GM18526 (cell line): ENCODE results near the gene SYPL1.
A peak's percentile ranks its signal among the peaks of the same experiment; 100 is the strongest.

ENCODE experiments used
- POLR2A ChIP-seq: IDR thresholded peaks from 3 replicates; pipeline ENCODE4 v1.6.1; 2011; ENCODE audit not compliant: insufficient read length; ENCODE audit errors: extremely low read depth

The SYPL1 gene

DNA sequence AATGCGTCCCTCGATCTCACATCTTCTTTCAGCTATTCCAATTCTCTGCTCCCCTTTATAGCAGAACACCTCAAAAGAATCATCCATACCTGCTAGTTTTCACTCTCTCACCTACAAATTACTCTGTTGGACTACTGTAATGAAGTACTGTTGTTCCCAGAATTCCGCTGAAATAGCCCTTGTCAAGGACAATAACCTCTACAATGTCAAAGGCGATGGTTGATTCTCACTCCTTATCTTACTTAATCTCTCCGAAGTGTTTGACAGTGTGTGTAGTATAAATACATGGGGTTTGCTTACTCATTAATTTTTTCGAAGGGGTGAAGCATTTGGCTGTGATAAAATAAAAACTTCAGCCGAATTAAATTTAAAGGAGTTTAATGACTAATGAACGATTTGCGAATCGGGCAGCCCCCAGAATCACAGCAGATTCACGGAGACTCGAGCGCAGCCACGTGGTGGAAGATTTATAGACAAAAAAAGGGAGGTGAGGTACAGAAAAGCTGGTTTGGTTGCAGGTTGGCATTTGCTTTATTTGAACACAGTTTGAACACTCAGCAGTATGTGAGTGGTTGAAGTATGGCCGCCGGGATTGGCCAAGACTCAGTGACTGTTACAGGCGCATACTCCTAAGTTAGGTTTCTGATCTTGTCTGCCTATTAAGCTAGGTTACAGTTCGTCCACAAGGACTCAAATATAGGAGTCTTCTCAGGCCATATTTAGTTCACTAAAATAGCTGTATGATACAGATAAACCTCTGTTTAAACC, 29.8 kb downstream of the SYPL1 start:
- TF ChIP-seq POLR2A = no peak

DNA sequence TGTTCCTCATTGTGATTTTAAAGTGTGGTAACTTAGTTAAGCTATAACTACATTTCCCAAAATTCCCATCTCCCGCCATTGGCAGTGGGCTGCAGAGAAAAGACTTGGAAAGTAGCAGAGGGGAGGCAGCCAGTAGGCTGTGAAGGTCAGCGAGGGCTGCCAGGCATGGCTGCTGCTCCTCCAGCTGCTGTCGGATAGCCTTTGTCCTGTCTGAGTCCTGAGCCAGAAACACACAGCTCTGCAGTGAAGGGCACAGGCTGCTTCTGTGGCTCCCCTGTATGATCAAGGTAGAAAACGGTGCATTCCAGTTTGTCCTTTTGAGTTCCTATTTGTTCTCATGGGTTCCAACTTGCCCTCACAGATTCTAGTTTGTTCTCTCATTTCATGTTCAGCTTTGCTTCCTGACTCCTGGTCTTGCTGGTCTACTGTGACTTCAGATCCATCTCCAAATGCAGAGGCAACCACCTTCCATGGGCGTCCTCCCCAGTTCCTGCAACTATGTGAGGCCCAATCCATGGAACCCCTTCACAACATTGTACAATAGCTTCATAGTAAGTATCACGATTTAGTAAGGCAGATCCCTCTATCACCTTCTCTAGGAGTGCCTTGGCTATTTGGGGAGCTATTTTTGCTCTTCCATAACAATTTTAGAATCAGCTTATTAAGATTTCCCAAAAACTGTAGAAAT, 31.7 kb downstream of the SYPL1 start:
- no peak for TF ChIP-seq POLR2A

DNA sequence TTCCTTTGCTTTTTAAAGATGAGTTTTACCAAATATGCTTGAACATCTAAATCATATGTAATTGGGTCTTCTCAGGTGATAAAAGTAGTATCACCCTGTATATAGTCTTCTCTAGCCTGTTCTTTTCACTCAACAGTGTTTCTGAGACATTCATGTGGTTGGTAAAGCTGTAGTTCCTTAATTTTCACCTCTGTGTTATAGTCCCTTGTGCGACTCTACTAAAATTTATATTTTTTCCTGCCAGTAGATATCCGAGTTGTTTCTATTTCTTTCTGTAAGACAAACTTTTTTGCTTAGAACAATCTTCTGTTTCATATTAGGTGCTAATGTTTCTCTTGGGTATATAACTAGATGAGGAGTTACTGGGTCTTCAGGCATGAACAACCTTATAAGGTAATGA, 35.6 kb downstream of the SYPL1 start:
- no peak for TF ChIP-seq POLR2A

DNA sequence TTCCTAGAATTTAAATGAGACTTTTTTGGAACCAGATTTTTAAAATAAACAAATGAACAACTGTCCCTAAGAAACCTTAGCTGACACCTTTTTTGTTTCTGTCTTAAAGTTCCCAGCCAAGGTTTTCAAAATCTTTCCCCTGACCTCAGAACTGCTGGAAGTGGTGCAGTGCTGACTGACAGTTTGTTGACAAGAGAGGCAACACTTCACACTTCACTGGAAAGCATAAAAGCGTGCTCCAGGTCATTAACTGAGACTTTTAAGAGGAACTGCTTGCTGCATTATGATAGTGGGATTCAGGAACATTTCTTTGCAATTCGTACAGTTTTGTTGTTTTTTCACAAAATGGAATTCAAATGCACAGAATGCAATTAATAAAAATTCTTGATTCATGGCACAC, 36.2 kb downstream of the SYPL1 start:
- TF ChIP-seq POLR2A = no peak

DNA sequence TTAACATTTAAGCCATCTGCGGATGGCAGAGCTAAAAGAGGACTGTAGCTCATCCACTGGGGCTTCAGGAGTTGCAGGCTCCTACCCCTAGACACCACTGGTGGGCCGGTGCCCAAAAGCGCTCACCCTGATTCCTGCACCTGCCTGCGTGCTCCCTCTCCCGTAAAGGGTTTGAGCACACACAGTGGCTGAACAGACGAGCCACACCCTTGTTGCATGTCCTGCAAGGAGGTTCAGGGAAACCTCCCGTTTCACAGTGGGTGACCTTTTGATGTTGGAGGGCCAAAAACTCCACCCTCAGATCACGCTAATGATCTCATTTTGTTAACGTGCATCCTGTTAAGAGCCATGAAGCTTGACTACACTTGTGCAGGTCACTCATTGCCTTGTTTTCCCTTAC, 37.9 kb downstream of the SYPL1 start:
- no peak for TF ChIP-seq POLR2A

DNA sequence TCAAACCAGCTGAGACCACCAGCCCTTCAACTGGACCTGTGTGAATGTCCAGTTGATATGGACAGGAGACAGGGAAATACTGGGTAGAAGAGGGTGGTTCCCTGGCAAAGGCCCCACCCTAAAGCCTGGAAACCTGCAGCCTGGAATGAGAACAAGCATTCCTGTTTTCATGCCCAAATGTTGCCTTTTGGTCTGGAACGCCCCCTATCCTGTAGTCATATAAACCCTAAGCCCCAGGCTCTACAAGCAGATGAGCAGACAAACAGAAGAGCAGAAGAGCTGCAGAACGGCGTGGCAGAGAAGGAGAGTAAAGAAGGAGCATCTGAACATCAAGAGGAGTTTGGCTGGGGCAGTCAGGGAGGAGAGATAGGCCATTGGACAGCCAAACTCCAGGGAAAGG, 38.4 kb downstream of the SYPL1 start:
- no peak for TF ChIP-seq POLR2A

DNA sequence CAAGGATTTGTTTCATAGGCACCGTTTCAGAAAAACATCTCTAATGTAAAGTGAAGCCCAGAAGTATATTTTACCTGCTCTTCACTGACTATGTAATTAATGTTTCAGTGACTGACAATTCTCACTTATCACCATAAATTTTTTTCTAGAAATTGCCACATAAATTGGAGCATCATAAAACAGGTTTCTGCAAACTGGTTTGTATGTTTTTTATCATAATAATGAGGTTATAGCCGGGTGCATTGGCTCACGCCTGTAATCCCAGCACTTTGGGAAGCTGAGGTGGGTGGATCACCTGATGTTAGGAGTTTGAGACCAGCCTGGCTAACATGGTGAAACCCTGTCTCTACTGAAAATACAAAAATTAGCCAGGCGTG, 39.4 kb downstream of the SYPL1 start:
- TF ChIP-seq POLR2A = no peak

DNA sequence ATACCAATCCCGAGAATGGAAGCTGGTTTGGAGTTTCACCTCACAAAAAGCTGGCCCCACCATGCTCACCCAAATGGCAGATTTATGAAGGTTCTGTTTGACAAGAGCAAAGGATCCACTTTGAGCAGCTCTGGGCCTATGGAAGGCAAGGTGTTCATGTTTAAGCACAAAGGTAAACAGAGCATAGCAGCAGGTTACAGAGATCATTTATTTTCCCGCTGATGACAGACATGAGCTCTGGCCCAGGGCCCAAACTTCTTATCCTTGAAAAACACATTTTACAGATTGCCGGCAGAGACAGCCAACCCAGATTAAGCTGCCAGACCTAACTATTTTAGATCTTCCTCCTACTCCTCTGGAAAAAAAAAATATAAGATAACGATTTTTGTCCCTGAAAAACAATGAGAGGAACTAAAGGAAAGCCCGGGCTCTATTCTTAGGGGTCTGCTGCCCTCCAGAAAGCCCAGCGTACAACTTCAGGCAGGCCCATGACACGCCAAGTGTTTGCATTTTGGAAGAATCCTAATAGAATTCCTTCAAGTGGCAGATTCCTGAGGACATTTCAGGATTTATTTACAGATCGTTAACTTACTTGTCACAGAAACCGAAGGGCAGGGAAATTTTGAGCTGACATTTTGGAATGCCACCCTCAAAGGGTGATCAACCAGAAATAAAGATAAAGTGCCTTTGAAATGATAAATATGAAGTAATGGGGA, 40.0 kb downstream of the SYPL1 start:
- TF ChIP-seq POLR2A = no peak

DNA sequence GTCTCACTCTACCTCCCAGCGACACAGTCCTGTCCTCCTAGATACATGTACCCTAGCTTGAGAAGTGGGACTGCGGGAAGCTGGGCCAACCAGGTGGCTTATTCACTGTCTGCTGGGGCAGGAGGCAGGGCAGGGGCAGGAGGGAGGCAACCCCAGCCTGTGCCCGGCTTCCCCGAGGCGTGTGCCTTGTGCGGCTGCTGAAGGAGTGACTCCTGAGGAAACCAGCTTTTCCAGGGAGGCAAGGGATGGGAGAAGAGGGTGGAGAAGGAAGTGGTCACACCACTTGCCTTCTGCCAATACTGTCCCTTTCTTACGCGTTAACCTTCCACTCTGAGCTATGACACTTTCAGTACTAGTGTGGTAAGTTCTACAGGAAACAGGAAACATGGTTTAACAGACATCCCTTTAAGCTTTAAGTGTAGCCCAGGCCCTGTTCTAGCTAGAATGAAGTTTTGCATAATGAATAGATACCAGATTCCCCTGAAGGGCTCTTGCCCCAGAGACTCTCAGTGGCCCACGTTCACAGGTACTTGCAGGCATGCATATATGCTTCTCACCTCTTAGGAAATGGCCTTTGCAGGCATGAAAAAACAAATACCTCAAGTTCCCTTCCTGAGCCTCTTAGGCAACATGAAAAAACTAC, 40.6 kb downstream of the SYPL1 start:
- TF ChIP-seq POLR2A = peak; percentile 43

DNA sequence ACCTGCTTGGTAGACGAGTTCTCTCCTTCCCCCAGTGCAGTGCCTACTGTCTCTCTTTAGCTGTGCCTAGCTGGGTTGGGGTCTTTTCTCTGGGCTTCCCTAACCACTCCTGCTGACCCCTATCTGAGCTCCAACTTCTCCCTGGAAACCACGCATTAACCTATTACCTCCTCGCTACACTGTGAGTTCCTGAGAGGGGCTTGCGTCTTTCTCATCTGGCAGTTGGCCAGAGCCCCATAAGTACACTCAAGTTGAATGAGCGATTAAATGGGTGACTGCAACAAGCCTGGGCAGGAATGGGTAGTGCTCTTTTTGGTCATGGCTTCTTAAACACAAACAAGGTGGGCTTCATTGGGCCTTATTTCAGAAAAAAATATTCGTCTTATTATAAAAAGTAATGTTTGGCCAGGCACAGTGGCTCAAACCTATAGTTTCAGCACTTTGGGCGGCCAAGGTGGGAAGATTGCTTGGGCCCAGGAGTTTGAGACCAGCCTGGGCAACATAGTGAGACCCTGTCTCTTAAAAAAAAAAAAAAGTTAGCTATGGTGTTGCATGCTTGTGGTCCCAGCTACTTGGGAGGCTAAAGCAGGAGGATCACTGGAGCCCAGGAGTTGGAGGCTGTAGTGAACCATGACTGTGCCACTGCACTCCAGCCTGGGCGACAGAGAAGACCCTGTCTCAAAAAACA, 41.4 kb downstream of the SYPL1 start:
- TF ChIP-seq POLR2A = no peak

DNA sequence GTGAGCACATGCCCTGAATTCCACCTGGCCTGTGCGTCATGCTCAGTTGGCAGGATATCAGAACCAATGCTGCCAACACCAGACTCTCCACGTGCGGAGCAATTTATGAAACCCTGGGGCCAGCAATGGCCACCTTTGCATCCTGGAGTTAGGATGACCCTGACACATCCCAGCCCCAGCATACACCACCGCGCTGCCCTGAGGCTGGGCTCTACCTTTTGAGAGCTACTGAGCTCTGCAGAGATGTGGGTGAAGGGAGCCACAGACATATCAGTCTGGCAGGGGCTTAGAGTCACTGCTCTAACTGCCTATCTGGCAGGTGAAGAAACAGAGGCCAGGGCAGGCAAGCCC, 41.9 kb downstream of the SYPL1 start:
- TF ChIP-seq POLR2A = no peak

DNA sequence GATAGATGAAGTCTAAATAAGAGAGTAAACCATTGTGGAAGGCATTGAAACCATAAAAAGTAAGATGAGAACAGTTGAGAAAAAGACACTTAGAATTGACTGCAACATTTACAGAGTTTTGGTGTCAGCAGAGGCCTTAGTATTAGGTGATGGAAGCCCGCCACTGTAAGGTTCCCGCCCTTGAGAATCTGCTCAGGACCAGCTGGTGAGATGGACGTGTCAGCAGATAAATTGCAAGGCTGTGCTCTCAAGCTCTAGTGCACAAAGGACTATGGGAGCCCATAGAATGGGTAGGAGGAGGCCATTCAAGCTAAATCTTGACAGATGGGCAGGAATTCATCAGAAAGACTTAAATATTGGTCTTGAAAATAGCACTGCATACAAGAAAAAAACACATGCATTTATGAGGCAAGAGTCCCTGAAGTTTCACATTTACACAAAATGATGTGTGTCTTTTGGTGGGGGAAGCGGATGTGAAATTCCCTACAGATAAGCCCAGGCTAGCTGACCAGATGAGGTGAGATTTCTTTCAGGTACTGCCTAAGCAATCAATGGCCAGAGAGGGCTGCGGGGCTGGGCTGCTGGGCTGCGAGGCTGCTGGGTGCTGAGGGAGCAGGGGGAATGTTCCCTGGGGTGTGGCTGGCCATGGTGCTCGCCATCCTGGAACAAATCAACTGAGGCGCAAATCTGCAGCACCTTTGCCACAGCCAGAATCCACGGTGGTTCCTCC, 42.5 kb downstream of the SYPL1 start:
- TF ChIP-seq POLR2A = no peak

DNA sequence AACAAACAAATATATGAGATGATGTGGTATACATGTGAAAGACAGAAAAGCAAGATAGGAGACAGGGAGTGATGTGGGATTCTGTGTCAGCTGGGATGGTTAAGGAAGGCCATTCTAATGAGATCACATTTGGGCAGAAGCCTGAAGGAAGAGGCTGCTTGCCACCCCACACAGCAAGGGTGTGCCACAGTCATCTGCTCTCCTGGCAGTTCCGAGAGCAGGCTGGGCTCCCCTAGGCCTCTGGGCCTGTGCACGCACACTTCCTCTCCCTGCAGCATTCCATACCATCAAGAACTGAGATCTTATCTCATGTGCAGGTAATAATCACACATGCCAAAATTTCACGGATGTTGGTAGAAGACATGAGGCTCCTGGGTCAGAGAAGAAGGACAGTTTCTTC, 43.1 kb downstream of the SYPL1 start:
- TF ChIP-seq POLR2A = no peak

DNA sequence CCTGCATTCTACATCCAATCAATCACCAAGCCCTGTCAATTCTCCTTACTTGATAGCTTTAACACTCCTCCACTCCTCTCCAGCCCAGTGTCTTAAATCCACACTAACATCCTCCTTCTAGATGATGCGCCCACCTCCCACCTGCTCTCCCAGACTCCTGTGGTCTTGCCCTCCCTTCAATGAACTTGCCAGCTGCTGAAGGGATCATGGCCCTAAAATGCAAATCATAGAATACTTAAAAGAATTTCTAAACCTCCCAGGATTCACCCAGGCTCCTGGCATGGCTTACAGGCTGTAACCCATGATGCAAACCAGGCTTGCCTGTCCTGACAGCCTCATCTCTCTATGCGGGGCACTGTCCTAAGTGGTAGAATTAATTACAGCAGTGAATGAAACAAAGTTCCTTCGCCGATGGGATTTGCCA, 43.6 kb downstream of the SYPL1 start:
- no peak for TF ChIP-seq POLR2A

DNA sequence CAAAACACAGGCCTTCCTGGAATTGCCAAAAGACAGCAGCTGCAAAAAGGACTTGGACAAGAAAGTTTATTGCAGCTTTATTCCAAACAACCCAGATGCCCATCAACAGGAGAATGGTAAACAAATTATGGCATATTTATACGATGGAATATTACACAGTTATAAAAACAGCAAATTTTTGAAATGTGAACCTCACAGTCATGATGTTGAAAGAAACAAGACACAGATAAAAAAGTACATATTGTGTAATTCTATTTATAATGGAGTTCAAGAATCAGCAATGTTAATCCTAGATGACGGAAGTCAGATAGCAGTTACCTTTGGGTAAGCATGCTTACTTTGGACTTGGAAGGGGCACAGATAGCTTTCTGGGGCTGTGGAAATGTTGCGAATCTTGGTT, 44.4 kb downstream of the SYPL1 start:
- no peak for TF ChIP-seq POLR2A
